ENCODE measurements around the gene DCC.

The DCC gene

GRCh38 chr18:52914148-52914547, 574.2 kb downstream of the DCC start:
- H3K4me1 ChIP-seq (ENCODE audit: insufficient read depth, low read length, poor library complexity, severe bottlenecking), result no peaks in the 10 kb centered on the region
- H3K9me2 ChIP-seq (replicated peaks; ENCODE audit: low read depth, low read length), result no peaks in the 10 kb centered on the region
- no peak overlapping the region for H3K4me2 ChIP-seq (ENCODE audit: low read depth, low read length, poor library complexity, severe bottlenecking)
- no peaks in the 10 kb centered on the region for H3K27me3 ChIP-seq (ENCODE audit: insufficient read depth, low read length, poor library complexity, severe bottlenecking)
- no peaks in the 10 kb centered on the region for H3F3A ChIP-seq (ENCODE audit: low read depth)
- H3K79me2 ChIP-seq (ENCODE audit: insufficient read depth, low read length), result no peaks in the 10 kb centered on the region
- H3K4me3 ChIP-seq (ENCODE audit: low read length, poor library complexity, severe bottlenecking), result no peak overlapping the region
- no peak overlapping the region for H2AFZ ChIP-seq (ENCODE audit: low read length)
- no peaks in the 10 kb centered on the region for H3K36me3 ChIP-seq (ENCODE audit: insufficient read depth, low read length)
- H4K20me1 ChIP-seq (ENCODE audit: insufficient read depth, low read length, poor library complexity, severe bottlenecking), result no peaks in the 10 kb centered on the region
- TF ChIP-seq EZH2phosphoT487 (IDR thresholded peaks at IDR 0.05; ENCODE audit: borderline replicate concordance) (no peak), CTCF (conservative IDR thresholded peaks at IDR 0.05; ENCODE audit: low read length) (no peak)
- H3K9me3 ChIP-seq (ENCODE audit: insufficient read depth, low read depth, low read length), result no peaks in the 10 kb centered on the region
- no peak overlapping the region for H3K9ac ChIP-seq (ENCODE audit: low read depth, low read length, poor library complexity, severe bottlenecking)

GRCh38 chr18:52920665-52921064, 580.7 kb downstream of the DCC start:
- no peak for TF ChIP-seq EZH2phosphoT487 (IDR thresholded peaks at IDR 0.05; ENCODE audit: borderline replicate concordance)
- TF ChIP-seq CTCF (conservative IDR thresholded peaks at IDR 0.05; ENCODE audit: low read length), result no peak
- Histone ChIP-seq H3K36me3 (ENCODE audit: insufficient read depth, low read length) (no peaks in the 10 kb centered on the region), H3K9me3 (ENCODE audit: insufficient read depth, low read depth, low read length) (no peaks in the 10 kb centered on the region), H2AFZ (ENCODE audit: low read length) (no peak overlapping the region), H3K27me3 (ENCODE audit: insufficient read depth, low read length, poor library complexity, severe bottlenecking) (no peaks in the 10 kb centered on the region), H3K9me2 (replicated peaks; ENCODE audit: low read depth, low read length) (no peaks in the 10 kb centered on the region), H3K4me2 (ENCODE audit: low read depth, low read length, poor library complexity, severe bottlenecking) (no peak overlapping the region), H3K9ac (ENCODE audit: low read depth, low read length, poor library complexity, severe bottlenecking) (no peak overlapping the region), H3K79me2 (ENCODE audit: insufficient read depth, low read length) (no peaks in the 10 kb centered on the region), H3K4me3 (ENCODE audit: low read length, poor library complexity, severe bottlenecking) (no peak overlapping the region), H3F3A (ENCODE audit: low read depth) (no peaks in the 10 kb centered on the region), H3K4me1 (ENCODE audit: insufficient read depth, low read length, poor library complexity, severe bottlenecking) (no peaks in the 10 kb centered on the region), H4K20me1 (ENCODE audit: insufficient read depth, low read length, poor library complexity, severe bottlenecking) (no peaks in the 10 kb centered on the region)

- no peak overlapping the region for H3K4me2 ChIP-seq (ENCODE audit: low read depth, low read length, poor library complexity, severe bottlenecking)
- H3K36me3 ChIP-seq (ENCODE audit: insufficient read depth, low read length), result no peaks in the 10 kb centered on the region
- H3K9me3 ChIP-seq (ENCODE audit: insufficient read depth, low read depth, low read length), result no peaks in the 10 kb centered on the region
- H2AFZ ChIP-seq (ENCODE audit: low read length), result no peak overlapping the region
- H4K20me1 ChIP-seq (ENCODE audit: insufficient read depth, low read length, poor library complexity, severe bottlenecking), result no peaks in the 10 kb centered on the region
- H3K79me2 ChIP-seq (ENCODE audit: insufficient read depth, low read length), result no peaks in the 10 kb centered on the region
- H3K9ac ChIP-seq (ENCODE audit: low read depth, low read length, poor library complexity, severe bottlenecking), result no peak overlapping the region
- no peaks in the 10 kb centered on the region for H3K4me1 ChIP-seq (ENCODE audit: insufficient read depth, low read length, poor library complexity, severe bottlenecking)
- H3K4me3 ChIP-seq (ENCODE audit: low read length, poor library complexity, severe bottlenecking), result no peak overlapping the region
- H3F3A ChIP-seq (ENCODE audit: low read depth), result no peaks in the 10 kb centered on the region
- TF ChIP-seq EZH2phosphoT487 (IDR thresholded peaks at IDR 0.05; ENCODE audit: borderline replicate concordance) (no peak), CTCF (conservative IDR thresholded peaks at IDR 0.05; ENCODE audit: low read length) (no peak)
- no peaks in the 10 kb centered on the region for H3K9me2 ChIP-seq (replicated peaks; ENCODE audit: low read depth, low read length)
- H3K27me3 ChIP-seq (ENCODE audit: insufficient read depth, low read length, poor library complexity, severe bottlenecking), result no peaks in the 10 kb centered on the region
These were observed 593.4 kb downstream of the DCC start for GRCh38 chr18:52933356-52933755.

Measured in Loucy (cell line).